Epithelial cell of proximal tubule (primary cell): ENCODE results near the gene ACCSL. TPM values are rescaled to one million over a fixed set of nuclear protein-coding genes. Genes with fewer than 3 reads are reported as not detected.

ENCODE experiments used
- DNase-seq: peaks from one replicate; pipeline ENCODE4 v3.0.0-alpha.2; 2011; ENCODE audit warnings: low read depth
- H3K4me3 ChIP-seq: 2 replicates; pipeline ENCODE4 v1.5.1; 2011; ENCODE audit warnings: low read depth, mild to moderate bottlenecking, low read length
- total RNA-seq: library from RNA; depleted of rRNA; stranded (reverse); fragments of >200 nt; gene quantifications from 2 replicates; pipeline ENCODE4 v1.2.3, GENCODE V29; 2015
- TF ChIP-seq, protein P1 (sequence below): conservative IDR thresholded peaks from 2 replicates; pipeline ENCODE4 v1.5.1; 2012; ENCODE audit warnings: low read depth, mild to moderate bottlenecking, low read length

ACCSL gene
- total RNA-seq, 1 donor from 2014 or later, result not detected

DNA sequence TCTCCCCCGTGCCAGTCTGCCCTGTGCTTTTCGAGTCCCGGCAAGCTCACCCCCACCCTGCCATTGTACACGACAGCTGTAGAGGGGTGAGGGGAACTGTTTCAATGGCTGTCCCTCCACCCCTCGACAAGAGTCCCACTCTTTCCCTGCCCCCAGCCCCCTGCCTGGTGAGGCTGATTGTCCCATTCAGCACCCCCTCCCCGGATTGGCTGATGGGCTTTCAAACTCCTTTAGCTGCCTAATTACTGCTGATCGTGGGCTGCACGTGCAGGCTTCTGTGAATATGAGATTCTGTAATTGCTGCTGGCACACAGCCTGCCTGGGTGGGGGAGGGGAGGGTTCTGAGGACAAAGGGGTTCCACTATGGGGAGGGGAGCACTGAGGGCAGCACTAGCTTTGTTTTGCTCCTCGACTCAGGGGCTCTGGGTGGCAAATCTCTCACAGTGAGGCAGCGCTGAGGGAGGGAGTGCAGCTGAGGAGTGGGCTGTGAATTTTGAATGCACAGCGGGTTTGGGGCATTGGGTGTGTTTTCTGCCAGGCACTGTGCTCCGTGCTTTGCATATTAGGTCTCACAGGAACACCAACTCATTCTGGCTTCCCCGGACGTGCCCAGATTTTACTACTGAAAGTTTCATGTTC, 42.6 kb upstream of the ACCSL start:
- TF ChIP-seq, protein P1, sequence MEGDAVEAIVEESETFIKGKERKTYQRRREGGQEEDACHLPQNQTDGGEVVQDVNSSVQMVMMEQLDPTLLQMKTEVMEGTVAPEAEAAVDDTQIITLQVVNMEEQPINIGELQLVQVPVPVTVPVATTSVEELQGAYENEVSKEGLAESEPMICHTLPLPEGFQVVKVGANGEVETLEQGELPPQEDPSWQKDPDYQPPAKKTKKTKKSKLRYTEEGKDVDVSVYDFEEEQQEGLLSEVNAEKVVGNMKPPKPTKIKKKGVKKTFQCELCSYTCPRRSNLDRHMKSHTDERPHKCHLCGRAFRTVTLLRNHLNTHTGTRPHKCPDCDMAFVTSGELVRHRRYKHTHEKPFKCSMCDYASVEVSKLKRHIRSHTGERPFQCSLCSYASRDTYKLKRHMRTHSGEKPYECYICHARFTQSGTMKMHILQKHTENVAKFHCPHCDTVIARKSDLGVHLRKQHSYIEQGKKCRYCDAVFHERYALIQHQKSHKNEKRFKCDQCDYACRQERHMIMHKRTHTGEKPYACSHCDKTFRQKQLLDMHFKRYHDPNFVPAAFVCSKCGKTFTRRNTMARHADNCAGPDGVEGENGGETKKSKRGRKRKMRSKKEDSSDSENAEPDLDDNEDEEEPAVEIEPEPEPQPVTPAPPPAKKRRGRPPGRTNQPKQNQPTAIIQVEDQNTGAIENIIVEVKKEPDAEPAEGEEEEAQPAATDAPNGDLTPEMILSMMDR, result no peak
- no peak overlapping the region for H3K4me3 ChIP-seq
- DNase-seq, result no peak

DNA sequence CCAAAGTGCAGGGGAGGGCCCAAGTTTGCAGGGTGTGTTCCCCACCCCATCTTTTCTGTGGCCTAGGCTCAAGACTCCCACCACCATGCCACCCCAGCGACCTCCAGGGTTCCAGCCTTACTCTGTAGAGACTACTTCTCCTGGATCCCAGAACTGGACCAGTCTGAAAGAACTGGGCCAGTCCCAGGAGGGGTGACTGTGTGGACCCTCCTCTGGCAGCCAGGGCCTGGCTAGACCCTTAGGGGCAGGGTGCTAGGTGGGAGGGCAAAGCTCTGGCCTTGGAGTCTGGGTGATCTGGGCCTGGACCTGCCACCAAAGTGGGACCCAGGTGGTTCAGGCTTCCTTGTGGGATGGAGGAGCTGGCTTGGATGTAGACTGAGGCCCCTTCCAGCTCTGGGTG, 41.8 kb upstream of the ACCSL start:
- H3K4me3 ChIP-seq, result no peak overlapping the region
- TF ChIP-seq, protein P1, result no peak
- no peak for DNase-seq

DNA sequence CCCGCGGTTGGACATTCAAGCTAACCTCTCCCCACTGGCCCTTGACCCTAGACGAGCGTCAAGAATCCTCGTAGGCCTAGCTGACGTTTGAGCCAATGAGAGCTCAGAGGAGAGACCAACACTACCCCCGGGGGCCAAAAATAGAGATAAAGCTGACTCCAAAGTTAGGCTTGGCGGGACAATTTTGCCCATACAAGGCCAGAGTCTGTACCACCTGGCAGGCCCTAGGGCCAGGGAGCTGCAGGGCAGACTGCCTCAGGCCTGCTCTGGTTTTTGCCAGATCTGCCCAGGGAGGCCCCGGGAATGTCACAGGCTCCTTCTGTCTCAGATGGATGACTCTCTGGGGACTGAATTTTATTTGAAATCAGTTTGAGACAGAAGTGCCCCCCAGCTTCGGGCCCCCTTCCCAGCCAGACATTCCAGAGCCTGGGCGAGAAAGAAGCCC, 40.8 kb upstream of the ACCSL start:
- no peak for DNase-seq
- no peak overlapping the region for H3K4me3 ChIP-seq
- TF ChIP-seq, protein P1, result no peak

DNA sequence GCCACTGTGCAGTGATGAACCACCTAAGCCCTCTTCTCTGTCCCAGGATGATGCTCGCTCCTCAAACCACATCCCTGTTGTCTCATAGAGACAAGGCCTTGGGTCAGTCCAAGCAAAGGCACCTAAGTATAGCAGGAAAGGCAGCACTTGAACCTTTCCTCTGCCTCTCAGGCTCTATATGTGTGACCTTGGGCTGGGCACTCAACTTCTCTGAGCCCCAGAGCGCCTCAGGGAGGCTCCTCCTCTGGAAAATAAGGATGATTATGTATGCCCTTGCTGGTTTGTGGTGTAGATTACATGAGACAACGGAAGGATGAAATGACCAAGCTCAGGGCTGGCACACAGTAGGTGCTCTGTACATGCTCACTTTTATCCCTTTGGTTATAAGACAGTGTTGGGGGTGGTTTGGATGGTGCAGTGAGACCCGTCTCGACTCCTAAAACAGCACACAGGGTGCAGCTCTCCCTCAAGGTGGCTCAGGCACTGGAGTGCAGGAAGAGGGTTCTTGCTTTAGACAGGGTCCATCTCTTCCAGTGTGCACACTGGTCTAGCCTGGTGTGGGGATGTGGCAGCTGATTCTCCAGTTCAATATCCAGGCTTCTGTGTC, 40.2 kb upstream of the ACCSL start:
- DNase-seq, result no peak
- no peak overlapping the region for H3K4me3 ChIP-seq
- TF ChIP-seq, protein P1, result no peak

DNA sequence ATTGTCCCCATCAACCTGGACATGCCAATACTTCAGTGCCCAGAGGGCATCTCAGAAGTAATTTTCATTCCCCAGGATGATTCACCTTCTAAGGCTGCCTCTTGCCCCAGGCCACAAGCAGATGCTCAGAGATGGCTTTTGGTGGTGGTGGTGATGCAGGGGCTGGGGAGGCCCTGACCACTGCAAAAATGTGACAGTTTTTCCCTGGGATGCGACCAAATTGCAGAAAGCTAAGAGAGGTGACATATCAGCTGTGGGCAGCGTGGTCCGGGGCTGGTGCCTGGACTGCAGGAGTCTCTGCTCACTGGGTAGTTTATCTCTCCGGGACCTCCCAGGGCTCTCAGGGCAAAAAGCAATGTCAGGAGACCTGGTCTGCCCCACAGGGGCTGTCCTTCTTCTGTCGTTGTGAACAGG, 39.7 kb upstream of the ACCSL start:
- TF ChIP-seq, protein P1, result no peak
- no peak for DNase-seq
- no peak overlapping the region for H3K4me3 ChIP-seq

DNA sequence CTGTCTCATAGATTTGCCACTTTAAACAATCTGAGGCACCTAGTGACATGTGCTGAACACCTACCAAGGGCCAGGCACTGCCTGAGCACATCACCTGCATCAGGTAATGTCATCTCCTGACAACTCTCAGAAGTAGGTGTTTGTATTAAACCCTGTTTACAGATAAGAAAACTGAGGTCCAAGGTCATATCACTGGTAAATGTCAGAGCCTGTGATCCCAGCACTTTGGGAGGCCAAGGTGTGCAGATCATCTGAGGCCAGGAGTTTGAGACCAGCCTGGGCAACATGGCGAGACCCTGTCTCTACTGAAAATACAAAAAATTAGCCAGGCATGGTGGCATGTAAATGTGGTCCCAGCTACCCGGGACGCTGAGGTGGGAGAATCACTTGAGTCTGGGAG, 39.1 kb upstream of the ACCSL start:
- H3K4me3 ChIP-seq, result no peak overlapping the region
- no peak for DNase-seq
- TF ChIP-seq, protein P1, result no peak

DNA sequence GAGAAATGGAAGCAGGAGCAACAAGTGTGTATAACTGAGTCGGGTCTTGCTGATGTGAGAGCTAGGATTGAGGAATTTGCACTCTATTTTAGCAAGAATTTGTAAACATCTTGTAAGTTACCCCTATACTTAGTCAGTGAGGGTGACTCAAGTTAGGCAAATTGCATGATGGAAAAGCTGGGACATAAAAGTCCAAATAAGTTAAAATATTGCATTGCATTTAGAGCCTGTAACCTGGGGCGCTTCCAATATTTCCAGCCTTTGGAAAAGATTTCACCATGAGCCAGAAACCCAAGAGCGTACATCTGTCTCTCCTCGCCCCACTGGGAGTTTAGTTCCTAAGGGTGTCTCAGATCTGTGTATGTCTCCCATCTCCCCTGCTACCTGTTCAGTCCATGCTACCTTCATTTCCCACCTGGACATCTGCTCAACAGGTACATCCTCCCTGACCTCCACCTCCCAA, 37.0 kb upstream of the ACCSL start:
- DNase-seq, result no peak
- TF ChIP-seq, protein P1, result no peak
- no peak overlapping the region for H3K4me3 ChIP-seq
